CD14-positive monocyte (primary cell): ENCODE measurements around the gene SMIM8. TPM values are rescaled to one million over a fixed set of nuclear protein-coding genes. Genes with fewer than 3 reads are reported as not detected.

Experiments
- DNase-seq, 3 donors: peaks; one replicate each; pipeline ENCODE4 v3.0.0-alpha.2; 2011 to 2022
- H2AFZ ChIP-seq: 2 replicates; pipeline ENCODE4 v1.6.0; 2012; ENCODE audit warnings: mild to moderate bottlenecking, low read depth, low read length, inconsistent platforms; ENCODE audit not compliant: insufficient read depth, poor library complexity, severe bottlenecking
- H3K27ac ChIP-seq, 2 donors: 1 replicate in 1 of 2; 2 replicates in 1 of 2; pipeline ENCODE4 v1.5.1; 2012 to 2013; ENCODE audit warnings: low read length in 2 of 2, control low read depth in 1 of 2, inconsistent platforms in 1 of 2, low read depth in 1 of 2, mild to moderate bottlenecking in 1 of 2
- H3K27me3 ChIP-seq, 2 donors: one replicate each; pipeline versions ENCODE4 v1.6.0 to v1.6.1; 2011 to 2013; ENCODE audit warnings: low read length in 2 of 2; ENCODE audit not compliant: control insufficient read depth in 2 of 2, insufficient read depth in 2 of 2
- H3K36me3 ChIP-seq, 2 donors: replicated peaks in 1 of 2; 1 replicate in 1 of 2; 2 replicates in 1 of 2; pipeline versions ENCODE4 v1.5.1 to v1.6.1; 2012 to 2013; ENCODE audit warnings: low read length in 2 of 2, control low read depth in 1 of 2, inconsistent platforms in 1 of 2, mild to moderate bottlenecking in 1 of 2; ENCODE audit not compliant: insufficient read depth in 2 of 2, control insufficient read depth in 1 of 2
- H3K4me1 ChIP-seq, 2 donors: 1 replicate in 1 of 2; 2 replicates in 1 of 2; pipeline versions ENCODE4 v1.5.1 to v1.6.1; 2012 to 2013; ENCODE audit warnings: low read length in 2 of 2, control low read depth in 1 of 2, inconsistent platforms in 1 of 2, mild to moderate bottlenecking in 1 of 2, moderate library complexity in 1 of 2; ENCODE audit not compliant: insufficient read depth in 2 of 2, control insufficient read depth in 1 of 2
- H3K4me2 ChIP-seq: replicated peaks from 2 replicates; pipeline ENCODE3; 2012; ENCODE audit warnings: low read length, moderate library complexity, mild to moderate bottlenecking; ENCODE audit not compliant: poor library complexity, severe bottlenecking; ENCODE audit errors: extremely low read depth
- H3K4me3 ChIP-seq, 3 experiments: fragments of 200-600 bp in 1 of 3; sonication (generic) in 1 of 3; replicated peaks in 1 of 3; 1 replicate in 2 of 3; 2 replicates in 1 of 3; pipeline ENCODE4 v1.5.1; 2011 to 2013; ENCODE audit warnings: low read length in 3 of 3, mild to moderate bottlenecking in 3 of 3, control low read depth in 2 of 3, low read depth in 2 of 3, inconsistent platforms in 1 of 3, moderate library complexity in 1 of 3
- H3K79me2 ChIP-seq: 2 replicates; pipeline ENCODE4 v1.6.0; 2012; ENCODE audit warnings: mild to moderate bottlenecking, control low read depth, inconsistent platforms, low read length, moderate library complexity; ENCODE audit not compliant: insufficient read depth
- H3K9ac ChIP-seq: 2 replicates; pipeline ENCODE4 v1.6.0; 2017; ENCODE audit warnings: low read length, mild to moderate bottlenecking; ENCODE audit not compliant: insufficient read depth, poor library complexity, severe bottlenecking
- H3K9me3 ChIP-seq, 2 donors: replicated peaks in 1 of 2; 1 replicate in 1 of 2; 2 replicates in 1 of 2; pipeline versions ENCODE4 v1.5.1 to v1.6.1; 2012 to 2013; ENCODE audit warnings: low read length in 2 of 2, control low read depth in 1 of 2; ENCODE audit not compliant: control insufficient read depth in 1 of 2, insufficient read depth in 1 of 2
- H4K20me1 ChIP-seq: 2 replicates; pipeline ENCODE4 v1.6.0; 2012; ENCODE audit warnings: mild to moderate bottlenecking, low read length, control low read depth, moderate library complexity; ENCODE audit not compliant: insufficient read depth
- H3K27ac Mint-ChIP-seq, 7 donors: one replicate each; pipeline ENCODE4 v1.8.0; 2020; ENCODE audit warnings: mild to moderate bottlenecking in 7 of 7, mixed read lengths in 7 of 7, moderate library complexity in 6 of 7, inconsistent platforms in 2 of 7
- H3K27me3 Mint-ChIP-seq, 3 donors: one replicate each; pipeline ENCODE4 v1.8.0; 2021 to 2022; ENCODE audit warnings: low read depth in 3 of 3, mild to moderate bottlenecking in 3 of 3, mixed read lengths in 3 of 3, moderate library complexity in 3 of 3, inconsistent platforms in 1 of 3
- H3K36me3 Mint-ChIP-seq, 2 donors: one replicate each; pipeline ENCODE4 v1.8.0; 2020; ENCODE audit warnings: mixed read lengths in 2 of 2, inconsistent platforms in 1 of 2, mild to moderate bottlenecking in 1 of 2
- H3K4me1 Mint-ChIP-seq: one replicate; pipeline ENCODE4 v1.8.0; 2020; ENCODE audit warnings: mild to moderate bottlenecking, mixed read lengths
- H3K4me3 Mint-ChIP-seq, 2 donors: one replicate each; pipeline ENCODE4 v1.8.0; 2020; ENCODE audit warnings: mild to moderate bottlenecking in 2 of 2, mixed read lengths in 2 of 2, moderate library complexity in 1 of 2
- H3K9me3 Mint-ChIP-seq, 7 donors: one replicate each; pipeline ENCODE4 v1.8.0; 2020 to 2022; ENCODE audit warnings: mixed read lengths in 7 of 7, mild to moderate bottlenecking in 6 of 7, moderate library complexity in 6 of 7, inconsistent platforms in 2 of 7
- CTCF ChIP-seq: fragments of 200-600 bp; IDR thresholded peaks from one replicate; pipeline ENCODE4 v1.8.0; 2022; ENCODE audit warnings: antibody characterized with exemption, mild to moderate bottlenecking
- WGBS: methylation state at CpG from one replicate; pipeline ENCODE4 v1.1.5; 2013; ENCODE audit warnings: missing lambda C conversion rate; ENCODE audit not compliant: insufficient coverage; 5-methylcytosine and 5-hydroxymethylcytosine counted together
- intact Hi-C, 2 donors: fragments of 100-400 bp; cut with micrococcal nuclease; formaldehyde crosslinking; loops; one replicate each; pipeline versions ENCODE4 v1.15.0 to v1.15.1; 2023
- polyA plus RNA-seq, 3 donors: library from polyadenylated mRNA; depleted of rRNA in 1 of 3; unstranded in 2 of 3; stranded (reverse) in 1 of 3; fragments of 300-500 nt in 2 of 3; fragments of >200 nt in 1 of 3; fragmentation: Illumina TruSeq in 2 of 3; gene quantifications; 1 replicate in 2 of 3; 2 replicates in 1 of 3; pipeline ENCODE4 v1.2.3, GENCODE V29; 2012 to 2021

Gene SMIM8
- polyA plus RNA-seq, 3 donors = 2.0 to 8.2 (median 5.9) TPM

GRCh38 chr6:87366899-87367298, 44.5 kb downstream of the SMIM8 start:
- H3K36me3 Mint-ChIP-seq = peaks cover 0 to 2% of the 10 kb centered on the region in 2 donors
- H3K4me3 ChIP-seq = no peak overlapping the region

GRCh38 chr6:87373377-87373776, 51.0 kb downstream of the SMIM8 start:
- TF ChIP-seq CTCF = no peak
- no peak for DNase-seq
- Mint-ChIP-seq H3K27ac (no peak overlapping the region), H3K4me1 (no peaks in the 10 kb centered on the region), H3K27me3 (peaks cover 0 to 3% (median 0%) of the 10 kb centered on the region in 3 donors), H3K9me3 (peaks cover 3 to 25% (median 13%) of the 10 kb centered on the region in 7 donors), H3K36me3 (no peaks in the 10 kb centered on the region), H3K4me3 (no peak overlapping the region)
- no CpG with 5 or more reads among the region's 2 CpGs for WGBS
- Histone ChIP-seq H2AFZ (no peak overlapping the region), H3K79me2 (no peaks in the 10 kb centered on the region), H3K4me1 (no peaks in the 10 kb centered on the region), H3K9ac (no peak overlapping the region), H4K20me1 (no peaks in the 10 kb centered on the region), H3K27me3 (no peaks in the 10 kb centered on the region), H3K4me2 (no peak overlapping the region), H3K4me3 (no peak overlapping the region), H3K36me3 (no peaks in the 10 kb centered on the region), H3K9me3 (peaks cover 6 to 7% of the 10 kb centered on the region in 2 donors), H3K27ac (no peak overlapping the region)
- intact Hi-C loops = no loop called here

More at GRCh38 chr6:87366899-87367298, 44.5 kb downstream of the SMIM8 start:
- no peaks in the 10 kb centered on the region for H3K36me3 ChIP-seq
- no peak overlapping the region for H3K9ac ChIP-seq
- no peak overlapping the region for H3K4me2 ChIP-seq
- intact Hi-C loops = no loop called here
- Mint-ChIP-seq H3K27ac (no peak overlapping the region), H3K4me1 (no peaks in the 10 kb centered on the region), H3K9me3 (peaks cover 13 to 34% (median 24%) of the 10 kb centered on the region in 7 donors), H3K27me3 (peaks cover 0 to 1% (median 0%) of the 10 kb centered on the region in 3 donors), H3K4me3 (no peak overlapping the region)
- DNase-seq = no peak
- no peak overlapping the region for H2AFZ ChIP-seq
- H3K27me3 ChIP-seq = no peaks in the 10 kb centered on the region
- TF ChIP-seq CTCF = no peak
- H3K79me2 ChIP-seq = no peaks in the 10 kb centered on the region
- H3K27ac ChIP-seq = no peak overlapping the region
- H3K4me1 ChIP-seq = no peaks in the 10 kb centered on the region
- no CpG with 5 or more reads among the region's 3 CpGs for WGBS
- H3K9me3 ChIP-seq = peaks cover 6 to 16% of the 10 kb centered on the region in 2 donors
- H4K20me1 ChIP-seq = no peaks in the 10 kb centered on the region
